ENCODE measurements around the gene UQCR11. TPM values are rescaled to one million over a fixed set of nuclear protein-coding genes. Genes with fewer than 3 reads are reported as not detected.

UQCR11 gene
- total RNA-seq, 3 donors from 2014 or later = 59.6 to 117 (median 63.4) TPM

DNA sequence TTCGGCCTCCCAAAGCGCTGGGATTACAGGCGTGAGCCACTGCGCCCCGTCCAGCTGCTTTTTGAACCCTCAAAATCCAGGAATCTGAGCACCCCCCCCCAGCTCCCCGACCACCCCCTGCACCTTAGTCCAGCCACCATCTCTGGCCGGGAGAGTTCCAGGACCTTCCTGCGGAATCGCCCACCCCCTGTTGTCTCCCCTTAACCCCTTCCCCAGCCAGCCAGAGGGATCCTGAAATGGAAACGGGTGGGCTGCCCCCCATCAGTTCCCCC, 11.8 kb downstream of the UQCR11 start:
- intact Hi-C loops (cut with DNase I; ENCODE audit: low total_unique reads) = no loop called here

DNA sequence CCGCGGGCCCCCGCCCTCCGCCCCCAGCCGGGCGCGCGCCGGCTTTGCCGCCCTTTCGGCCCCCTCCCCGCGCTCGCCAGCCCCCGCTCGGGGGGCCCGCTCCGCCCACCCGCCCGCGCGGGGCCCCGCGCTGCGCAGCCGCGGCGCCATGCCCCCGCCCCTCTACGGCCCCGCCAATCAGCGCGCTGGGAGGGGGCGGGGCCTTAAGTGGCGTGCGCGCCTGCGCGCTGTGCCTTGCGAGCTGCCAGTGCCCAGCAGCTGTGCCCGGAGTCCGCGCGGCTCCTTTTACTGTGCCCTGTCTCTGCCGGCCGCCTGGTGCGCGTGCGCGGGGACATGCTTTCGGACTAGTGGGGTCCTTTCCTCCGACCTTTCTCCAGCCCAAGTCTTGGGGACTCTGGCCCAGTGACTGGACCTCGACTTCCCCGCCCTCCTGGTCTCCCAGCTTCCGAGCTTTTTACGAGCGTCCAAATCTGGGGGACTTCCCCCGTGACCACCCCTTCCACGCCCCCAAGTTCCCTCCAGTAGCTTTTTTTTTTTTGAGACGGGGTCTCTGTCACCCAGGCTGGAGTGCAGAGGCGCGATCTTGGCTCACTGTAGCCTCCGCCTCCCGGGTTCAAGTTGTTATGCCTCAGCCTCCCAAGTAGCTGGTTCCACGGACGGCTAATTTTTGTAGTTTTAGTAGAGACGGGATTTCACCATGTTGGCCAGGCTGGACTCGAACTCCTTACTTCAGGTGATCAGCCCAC, 12.3 kb downstream of the UQCR11 start, which contains the start of gene MBD3:
TSS of gene MBD3 (minus strand) at position 111 of the 746 bp plus-strand sequence. CDS start 234 bp downstream, outside the sequence.
- Histone ChIP-seq H3K4me3 (peak within 1 kb of the TSS; percentile 73 to 91 (median 81)), H3K9me3 (no peaks in the 10 kb centered on the region), H3K36me3 (peaks cover 8% of the 10 kb centered on the region), H3K4me1 (peaks cover 9 to 12% of the 10 kb centered on the region in 2 donors), H3K27ac (peak within 1 kb of the TSS; percentile 87 to 98), H3K27me3 (no peaks in the 10 kb centered on the region)
- peak; percentile 92 to 93 for DNase-seq (ENCODE audit: low spot score in 2 of 2)
- intact Hi-C loops (cut with DNase I; ENCODE audit: low total_unique reads) = no loop called here
- TF ChIP-seq, protein P1, sequence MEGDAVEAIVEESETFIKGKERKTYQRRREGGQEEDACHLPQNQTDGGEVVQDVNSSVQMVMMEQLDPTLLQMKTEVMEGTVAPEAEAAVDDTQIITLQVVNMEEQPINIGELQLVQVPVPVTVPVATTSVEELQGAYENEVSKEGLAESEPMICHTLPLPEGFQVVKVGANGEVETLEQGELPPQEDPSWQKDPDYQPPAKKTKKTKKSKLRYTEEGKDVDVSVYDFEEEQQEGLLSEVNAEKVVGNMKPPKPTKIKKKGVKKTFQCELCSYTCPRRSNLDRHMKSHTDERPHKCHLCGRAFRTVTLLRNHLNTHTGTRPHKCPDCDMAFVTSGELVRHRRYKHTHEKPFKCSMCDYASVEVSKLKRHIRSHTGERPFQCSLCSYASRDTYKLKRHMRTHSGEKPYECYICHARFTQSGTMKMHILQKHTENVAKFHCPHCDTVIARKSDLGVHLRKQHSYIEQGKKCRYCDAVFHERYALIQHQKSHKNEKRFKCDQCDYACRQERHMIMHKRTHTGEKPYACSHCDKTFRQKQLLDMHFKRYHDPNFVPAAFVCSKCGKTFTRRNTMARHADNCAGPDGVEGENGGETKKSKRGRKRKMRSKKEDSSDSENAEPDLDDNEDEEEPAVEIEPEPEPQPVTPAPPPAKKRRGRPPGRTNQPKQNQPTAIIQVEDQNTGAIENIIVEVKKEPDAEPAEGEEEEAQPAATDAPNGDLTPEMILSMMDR (IDR thresholded peaks at IDR 0.05) = peak in 2 of 3 donors; percentile 16 to 47
- TF ChIP-seq POLR2A (IDR thresholded peaks at IDR 0.05) = peak; percentile 15
- TF ChIP-seq POLR2AphosphoS5 (IDR thresholded peaks at IDR 0.05) = peak in 1 of 3 donors; percentile 69

More for the DNA sequence above, 11.8 kb downstream of the UQCR11 start:
- Histone ChIP-seq H3K27me3 (no peaks in the 10 kb centered on the region), H3K4me3 (peak overlapping the region; percentile 53 to 91 (median 73)), H3K9me3 (no peaks in the 10 kb centered on the region), H3K36me3 (peaks cover 9% of the 10 kb centered on the region), H3K4me1 (peaks cover 9 to 12% of the 10 kb centered on the region in 2 donors), H3K27ac (peak overlapping the region in 1 of 2 donors; percentile 30)
- TF ChIP-seq, protein P1 (IDR thresholded peaks at IDR 0.05) = no peak
- TF ChIP-seq POLR2AphosphoS5 (IDR thresholded peaks at IDR 0.05) (no peak), POLR2A (IDR thresholded peaks at IDR 0.05) (no peak)
- DNase-seq (ENCODE audit: low spot score in 2 of 2) = no peak

DNA sequence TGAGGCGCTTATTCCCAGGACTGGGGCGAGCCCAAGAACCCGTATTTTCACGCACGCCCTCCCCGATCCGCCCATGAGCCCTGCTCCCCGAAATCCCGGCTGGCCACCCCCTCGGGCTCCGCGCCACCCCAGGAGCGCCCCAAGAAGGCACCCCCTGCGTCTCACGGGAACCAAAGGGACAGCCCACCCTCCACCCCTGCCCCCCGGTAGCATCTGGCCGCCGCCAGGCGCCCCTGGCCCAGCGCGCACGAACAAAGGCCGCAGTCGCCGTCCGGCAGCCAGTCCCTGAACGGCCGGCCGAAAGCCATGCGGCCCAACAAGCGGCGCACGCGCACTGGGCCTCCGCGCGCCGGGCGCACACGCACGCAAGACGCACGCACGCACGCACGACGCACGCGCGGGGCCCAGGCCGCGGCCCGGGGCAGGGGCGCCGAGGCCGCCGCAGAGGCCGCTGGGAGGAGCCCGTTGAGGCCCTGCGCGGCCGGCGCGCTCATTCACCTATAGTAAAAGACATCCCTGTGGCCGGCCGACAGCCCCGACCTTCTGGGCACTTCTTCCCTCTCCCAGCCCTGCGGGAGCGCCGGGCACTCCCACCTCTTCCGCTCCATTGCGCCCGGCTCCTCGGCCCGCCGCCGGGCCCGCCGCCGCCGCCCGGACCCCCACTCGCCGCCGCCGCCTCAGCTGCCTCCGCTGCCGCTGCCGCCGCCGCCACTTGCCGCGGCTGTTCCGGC, 13.1 kb downstream of the UQCR11 start:
- peak; percentile 68 to 81 for DNase-seq (ENCODE audit: low spot score in 2 of 2)
- Histone ChIP-seq H3K27me3 (no peaks in the 10 kb centered on the region), H3K4me1 (peaks cover 9 to 12% of the 10 kb centered on the region in 2 donors), H3K9me3 (no peaks in the 10 kb centered on the region), H3K4me3 (peak overlapping the region; percentile 73 to 91 (median 81)), H3K27ac (peak overlapping the region; percentile 87 to 98), H3K36me3 (peaks cover under 1% of the 10 kb centered on the region)
- TF ChIP-seq, protein P1 (IDR thresholded peaks at IDR 0.05) = no peak
- peak in 2 of 3 donors; percentile 18 to 30 for TF ChIP-seq POLR2AphosphoS5 (IDR thresholded peaks at IDR 0.05)
- TF ChIP-seq POLR2A (IDR thresholded peaks at IDR 0.05) = no peak
- intact Hi-C loops (cut with DNase I; ENCODE audit: low total_unique reads) = no loop called here

DNA sequence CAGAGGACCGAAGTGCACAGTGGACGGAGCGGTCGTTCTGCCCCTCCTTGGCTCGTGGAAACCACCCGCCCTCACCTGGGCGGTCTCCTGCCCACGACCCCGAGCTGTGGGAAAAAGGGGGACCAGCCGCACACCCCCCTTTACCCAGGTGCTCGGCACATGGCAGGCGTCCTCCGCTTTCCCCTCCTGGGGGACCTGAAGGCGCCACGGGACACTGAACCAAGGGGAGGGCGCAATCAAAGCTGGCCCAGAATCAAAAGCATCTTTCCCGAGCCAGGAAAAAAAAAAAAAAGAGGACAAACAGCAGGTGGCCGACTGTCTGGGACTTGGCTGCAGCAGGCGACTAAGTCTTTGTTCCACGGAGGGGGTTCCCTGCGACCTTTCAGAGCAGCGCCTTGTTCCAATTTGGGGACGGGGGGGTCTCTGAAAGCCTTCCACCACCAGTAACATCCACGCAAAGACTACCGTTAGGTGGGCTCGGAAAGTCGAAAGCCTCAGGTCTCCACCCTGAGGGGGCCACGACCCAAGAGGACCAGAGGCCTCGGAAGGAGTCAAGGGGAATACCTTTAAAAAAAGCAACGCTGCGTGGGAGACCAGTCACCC, 13.7 kb downstream of the UQCR11 start:
- Histone ChIP-seq H3K9me3 (no peaks in the 10 kb centered on the region), H3K27me3 (no peaks in the 10 kb centered on the region), H3K27ac (peak overlapping the region; percentile 87 to 98), H3K4me1 (peaks cover 9 to 12% of the 10 kb centered on the region in 2 donors), H3K36me3 (no peaks in the 10 kb centered on the region), H3K4me3 (peak overlapping the region; percentile 73 to 91 (median 81))
- DNase-seq (ENCODE audit: low spot score in 2 of 2) = no peak
- intact Hi-C loops (cut with DNase I; ENCODE audit: low total_unique reads) = no loop called here
- TF ChIP-seq, protein P1 (IDR thresholded peaks at IDR 0.05) = no peak
- no peak for TF ChIP-seq POLR2A (IDR thresholded peaks at IDR 0.05)
- TF ChIP-seq POLR2AphosphoS5 (IDR thresholded peaks at IDR 0.05) = no peak
